Measurements from ENCODE around the gene BSN. TPM values are rescaled to one million over a fixed set of nuclear protein-coding genes. Genes with fewer than 3 reads are reported as not detected.

Gene BSN
- total RNA-seq, 2 donors from 2014 or later = 0.82 to 11.6 TPM

DNA sequence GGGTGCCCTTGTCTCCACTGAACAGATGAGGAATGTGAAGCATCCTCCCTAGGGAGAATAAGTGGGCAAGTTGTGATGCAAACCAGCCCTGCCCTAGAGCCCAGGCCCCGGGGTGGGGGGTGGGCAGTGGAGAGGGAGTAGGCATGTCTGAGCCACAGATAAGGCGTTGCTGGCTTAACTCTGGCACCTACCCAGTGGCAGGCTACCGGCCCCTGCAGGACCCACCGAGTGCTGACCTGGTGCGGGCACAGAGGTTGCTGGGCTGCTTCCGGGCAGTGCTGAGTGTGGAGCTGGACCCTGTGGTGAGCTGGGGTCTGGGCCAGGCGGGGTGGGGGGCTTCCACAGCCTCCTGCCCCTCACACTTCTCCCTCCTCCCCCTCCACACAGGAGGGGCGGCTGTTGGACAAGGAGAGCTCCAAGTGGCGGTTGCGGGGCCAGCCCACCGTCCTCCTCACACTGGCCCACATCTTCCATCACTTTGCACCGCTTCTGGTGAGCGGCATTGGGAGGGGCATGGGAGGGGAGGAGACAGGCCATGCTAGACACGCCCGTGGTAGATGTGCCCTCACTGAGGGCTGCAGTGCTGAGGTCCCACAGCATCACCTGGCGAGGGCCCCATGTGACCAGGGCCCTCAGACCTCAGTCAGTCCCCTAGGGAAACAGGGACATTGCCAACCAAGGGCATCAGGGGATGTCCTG is 145.2 kb downstream of the BSN start:
- WGBS = 86% methylated on average over 15 of the region's 16 CpGs
- Histone ChIP-seq H3K4me3 (no peak overlapping the region), H3K27me3 (replicated peaks; ENCODE audit: insufficient read depth) (no peaks in the 10 kb centered on the region), H3K9me3 (no peaks in the 10 kb centered on the region), H3K27ac (no peak overlapping the region), H3K36me3 (peaks cover 0 to 5% of the 10 kb centered on the region in 2 donors), H3K4me1 (replicated peaks) (no peaks in the 10 kb centered on the region)
- intact Hi-C loops (cut with DNase I) = no loop called here
- TF ChIP-seq POLR2A (IDR thresholded peaks at IDR 0.05) = no peak
- TF ChIP-seq CTCF (IDR thresholded peaks at IDR 0.05) = no peak
- TF ChIP-seq POLR2AphosphoS5 (IDR thresholded peaks at IDR 0.05) = no peak
- DNase-seq (ENCODE audit: low spot score) = no peak

GRCh38 chr3:49700014-49700413 is 145.7 kb downstream of the BSN start:
- intact Hi-C loops (cut with DNase I) = loop anchor here (5.0 kb wide), 2 partner anchors 142 to 207 kb away; no protein-coding TSS in a partner anchor
- DNase-seq (ENCODE audit: low spot score) = no peak
- Histone ChIP-seq H3K9me3 (no peaks in the 10 kb centered on the region), H3K27me3 (replicated peaks; ENCODE audit: insufficient read depth) (no peaks in the 10 kb centered on the region), H3K27ac (no peak overlapping the region), H3K4me1 (replicated peaks) (no peaks in the 10 kb centered on the region), H3K36me3 (peaks cover 0 to 5% of the 10 kb centered on the region in 2 donors), H3K4me3 (no peak overlapping the region)
- 83% methylated on average over 8 of the region's 8 CpGs for WGBS
- no peak for TF ChIP-seq POLR2A (IDR thresholded peaks at IDR 0.05)
- no peak for TF ChIP-seq CTCF (IDR thresholded peaks at IDR 0.05)
- TF ChIP-seq POLR2AphosphoS5 (IDR thresholded peaks at IDR 0.05) = no peak

DNA sequence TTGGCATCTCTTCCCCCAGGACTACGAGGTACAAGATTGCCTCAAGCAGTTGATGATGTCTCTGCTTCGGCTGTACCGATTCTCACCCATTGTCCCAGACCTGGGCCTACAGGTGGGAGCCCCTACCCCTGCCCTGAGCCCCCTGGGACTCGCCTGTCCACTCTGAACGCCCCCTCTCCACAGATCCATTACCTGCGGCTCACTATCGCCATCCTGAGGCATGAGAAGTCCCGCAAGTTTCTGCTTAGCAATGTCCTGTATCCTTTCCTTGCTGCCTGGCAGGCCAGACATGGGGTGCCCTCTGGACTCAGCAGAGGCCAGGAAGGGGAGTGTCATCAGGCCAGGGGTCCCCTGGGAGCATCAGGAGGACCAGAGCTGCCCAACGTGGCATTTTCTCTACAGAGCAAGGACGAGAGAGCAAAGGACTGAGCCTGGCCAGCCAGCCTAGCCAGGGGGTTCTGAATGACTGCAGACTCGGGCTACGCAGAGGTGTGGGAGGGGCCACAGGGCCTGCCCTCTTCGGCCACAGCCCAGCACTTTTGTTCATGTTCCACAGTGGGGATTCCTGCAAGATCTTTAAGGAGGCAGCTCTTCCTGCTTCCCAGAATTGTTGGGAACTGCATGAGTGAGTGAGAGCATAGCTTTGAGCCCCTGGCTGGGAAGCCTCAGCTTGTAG is 146.3 kb downstream of the BSN start:
- H3K27me3 ChIP-seq (replicated peaks; ENCODE audit: insufficient read depth) = no peaks in the 10 kb centered on the region
- no peaks in the 10 kb centered on the region for H3K4me1 ChIP-seq (replicated peaks)
- H3K27ac ChIP-seq = no peak overlapping the region
- H3K4me3 ChIP-seq = no peak overlapping the region
- peaks cover 0 to 5% of the 10 kb centered on the region in 2 donors for H3K36me3 ChIP-seq
- intact Hi-C loops (cut with DNase I) = loop anchor here (5.0 kb wide), 2 partner anchors 142 to 207 kb away; no protein-coding TSS in a partner anchor
- WGBS = 74% methylated on average over 13 of the region's 13 CpGs
- H3K9me3 ChIP-seq = no peaks in the 10 kb centered on the region
- TF ChIP-seq POLR2A (IDR thresholded peaks at IDR 0.05) (no peak), POLR2AphosphoS5 (IDR thresholded peaks at IDR 0.05) (no peak)
- DNase-seq (ENCODE audit: low spot score) = no peak

DNA sequence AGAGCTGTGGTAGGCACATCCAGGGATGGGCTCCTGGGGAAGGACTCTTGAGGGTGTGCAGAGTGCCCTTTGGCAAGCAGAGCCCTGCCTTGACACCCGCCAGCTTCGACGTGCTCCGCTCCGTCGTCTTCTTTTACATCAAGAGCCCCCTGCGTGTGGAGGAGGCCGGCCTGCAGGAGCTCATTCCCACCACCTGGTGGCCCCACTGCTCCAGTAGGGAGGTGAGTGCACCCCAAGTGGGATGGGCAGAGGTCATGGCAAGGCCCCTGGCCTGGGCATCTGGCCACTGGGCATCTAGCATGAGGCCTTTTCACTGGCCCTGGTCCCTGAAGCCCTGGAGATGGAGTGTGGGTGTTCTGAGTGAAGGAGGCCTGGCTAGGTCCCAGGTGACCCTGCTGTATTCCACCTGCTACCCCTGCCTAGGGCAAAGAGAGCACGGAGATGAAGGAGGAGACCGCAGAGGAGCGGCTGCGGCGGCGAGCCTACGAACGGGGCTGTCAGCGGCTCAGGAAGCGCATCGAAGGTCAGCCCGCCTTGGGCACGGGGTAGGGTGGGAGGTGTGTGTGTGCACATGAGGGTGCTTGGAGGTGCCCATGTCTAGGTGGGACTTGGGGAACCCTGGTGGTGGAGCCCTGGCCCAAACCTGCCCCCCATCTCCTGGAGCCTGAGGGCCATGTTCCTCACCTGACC is 147.3 kb downstream of the BSN start:
- H3K36me3 ChIP-seq = peaks cover 4 to 5% of the 10 kb centered on the region in 2 donors
- intact Hi-C loops (cut with DNase I) = loop anchor here (5.0 kb wide), 2 partner anchors 141 to 206 kb away; no protein-coding TSS in a partner anchor

More for the DNA sequence above, 147.3 kb downstream of the BSN start:
- Histone ChIP-seq H3K27me3 (replicated peaks; ENCODE audit: insufficient read depth) (no peaks in the 10 kb centered on the region), H3K9me3 (no peaks in the 10 kb centered on the region), H3K4me1 (replicated peaks) (no peaks in the 10 kb centered on the region), H3K4me3 (no peak overlapping the region), H3K27ac (no peak overlapping the region)
- TF ChIP-seq POLR2A (IDR thresholded peaks at IDR 0.05) (no peak), CTCF (IDR thresholded peaks at IDR 0.05) (no peak), POLR2AphosphoS5 (IDR thresholded peaks at IDR 0.05) (no peak)
- DNase-seq (ENCODE audit: low spot score) = no peak
- 80% methylated on average over 21 of the region's 21 CpGs for WGBS
